ENCODE results near the gene RPSA. TPM values are rescaled to one million over a fixed set of nuclear protein-coding genes. Genes with fewer than 3 reads are reported as not detected.

The RPSA gene
- total and polyA plus RNA-seq, 4 donors: 657 to 1,968 (median 1,258) TPM

DNA sequence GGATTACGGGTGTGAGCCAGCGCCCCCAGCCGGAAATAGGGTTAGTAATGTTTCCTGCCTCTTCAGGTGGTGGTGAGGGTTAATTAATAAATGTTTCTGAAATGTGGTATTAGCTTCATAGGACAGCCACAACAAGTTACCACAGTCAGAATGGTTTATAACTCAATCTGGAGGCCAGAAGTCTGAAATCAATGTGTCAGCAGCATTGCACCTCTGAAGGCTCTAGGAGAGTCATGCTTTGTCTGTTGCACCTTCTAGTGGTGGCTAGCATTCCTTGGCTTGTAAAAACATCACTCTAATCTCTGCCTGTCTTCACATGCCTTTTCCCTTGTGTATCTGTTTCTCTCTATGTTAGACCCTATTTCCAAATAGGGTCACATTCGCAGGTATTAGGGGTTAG lies 7.8 kb upstream of the RPSA start:
- DNase-seq: no peak
- TF ChIP-seq, protein P1, sequence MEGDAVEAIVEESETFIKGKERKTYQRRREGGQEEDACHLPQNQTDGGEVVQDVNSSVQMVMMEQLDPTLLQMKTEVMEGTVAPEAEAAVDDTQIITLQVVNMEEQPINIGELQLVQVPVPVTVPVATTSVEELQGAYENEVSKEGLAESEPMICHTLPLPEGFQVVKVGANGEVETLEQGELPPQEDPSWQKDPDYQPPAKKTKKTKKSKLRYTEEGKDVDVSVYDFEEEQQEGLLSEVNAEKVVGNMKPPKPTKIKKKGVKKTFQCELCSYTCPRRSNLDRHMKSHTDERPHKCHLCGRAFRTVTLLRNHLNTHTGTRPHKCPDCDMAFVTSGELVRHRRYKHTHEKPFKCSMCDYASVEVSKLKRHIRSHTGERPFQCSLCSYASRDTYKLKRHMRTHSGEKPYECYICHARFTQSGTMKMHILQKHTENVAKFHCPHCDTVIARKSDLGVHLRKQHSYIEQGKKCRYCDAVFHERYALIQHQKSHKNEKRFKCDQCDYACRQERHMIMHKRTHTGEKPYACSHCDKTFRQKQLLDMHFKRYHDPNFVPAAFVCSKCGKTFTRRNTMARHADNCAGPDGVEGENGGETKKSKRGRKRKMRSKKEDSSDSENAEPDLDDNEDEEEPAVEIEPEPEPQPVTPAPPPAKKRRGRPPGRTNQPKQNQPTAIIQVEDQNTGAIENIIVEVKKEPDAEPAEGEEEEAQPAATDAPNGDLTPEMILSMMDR (IDR thresholded peaks at IDR 0.05; ENCODE audit: control extremely low read depth, extremely low read depth): no peak
- H3K9me3 ChIP-seq (ENCODE audit: control insufficient read depth in 4 of 4, insufficient read depth in 3 of 4, low read length in 3 of 4): no peaks in the 10 kb centered on the region
- no peak overlapping the region for H3K4me3 ChIP-seq
- H3K27ac ChIP-seq (ENCODE audit: low read depth in 1 of 2, low read length in 1 of 2): no peak overlapping the region
- no peak for ATAC-seq (ENCODE audit: insufficient read depth, low FRiP score)
- WGBS, 2 donors: 72 to 92% methylated on average over 4 of the region's 4 CpGs
- no peak overlapping the region for H3K9ac ChIP-seq (ENCODE audit: insufficient read depth in 1 of 2, low read length in 2 of 2)
- no peaks in the 10 kb centered on the region for H3K4me1 ChIP-seq (ENCODE audit: control insufficient read depth in 5 of 5, insufficient read depth in 5 of 5, low read length in 5 of 5)
- peaks cover 3 to 21% (median 17%) of the 10 kb centered on the region in 4 donors for H3K36me3 ChIP-seq (ENCODE audit: control insufficient read depth in 4 of 4, insufficient read depth in 4 of 4, low read length in 4 of 4)
- H3K27me3 ChIP-seq (ENCODE audit: control insufficient read depth in 3 of 3, insufficient read depth in 3 of 3, low read length in 2 of 3): no peaks in the 10 kb centered on the region

DNA sequence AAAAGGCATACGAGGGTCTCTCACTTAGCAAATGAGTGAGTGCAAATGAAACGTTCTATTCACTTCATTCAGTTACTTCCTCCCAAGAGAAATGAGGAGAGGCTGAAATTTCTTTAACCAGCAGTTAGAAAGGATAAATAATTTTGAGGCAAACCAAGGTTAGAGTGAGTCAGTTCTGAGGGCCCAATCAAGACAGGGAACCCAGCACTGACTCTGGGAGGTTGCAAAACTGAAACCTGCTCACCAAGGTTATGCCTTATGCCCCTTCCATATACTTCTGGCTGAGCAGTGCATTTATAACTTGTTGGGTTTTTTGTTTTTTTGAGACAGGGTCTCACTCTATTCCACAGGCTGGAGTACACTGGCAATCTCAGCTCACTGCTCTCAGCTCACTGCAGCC lies 4.5 kb upstream of the RPSA start:
- H3K27me3 ChIP-seq (ENCODE audit: control insufficient read depth in 3 of 3, insufficient read depth in 3 of 3, low read length in 2 of 3): no peaks in the 10 kb centered on the region
- 64 to 68% methylated on average over 2 of the region's 2 CpGs for WGBS, 2 donors
- H3K27ac ChIP-seq (ENCODE audit: low read depth in 1 of 2, low read length in 1 of 2): no peak overlapping the region
- H3K4me3 ChIP-seq: no peak overlapping the region
- TF ChIP-seq, protein P1 (IDR thresholded peaks at IDR 0.05; ENCODE audit: control extremely low read depth, extremely low read depth): no peak
- no peak for ATAC-seq (ENCODE audit: insufficient read depth, low FRiP score)
- H3K4me1 ChIP-seq (ENCODE audit: control insufficient read depth in 5 of 5, insufficient read depth in 5 of 5, low read length in 5 of 5): peaks cover 0 to 5% (median 0%) of the 10 kb centered on the region in 5 donors
- no peak for DNase-seq
- peaks cover 0 to 9% (median 8%) of the 10 kb centered on the region in 4 donors for H3K36me3 ChIP-seq (ENCODE audit: control insufficient read depth in 4 of 4, insufficient read depth in 4 of 4, low read length in 4 of 4)
- no peak overlapping the region for H3K9ac ChIP-seq (ENCODE audit: insufficient read depth in 1 of 2, low read length in 2 of 2)
- no peaks in the 10 kb centered on the region for H3K9me3 ChIP-seq (ENCODE audit: control insufficient read depth in 4 of 4, insufficient read depth in 3 of 4, low read length in 3 of 4)

- Histone ChIP-seq H3K36me3 (ENCODE audit: control insufficient read depth in 4 of 4, insufficient read depth in 4 of 4, low read length in 4 of 4) (peaks cover 7 to 20% (median 10%) of the 10 kb centered on the region in 4 donors), H3K4me1 (ENCODE audit: control insufficient read depth in 5 of 5, insufficient read depth in 5 of 5, low read length in 5 of 5) (peaks cover 0 to 17% (median 7%) of the 10 kb centered on the region in 5 donors), H3K27me3 (ENCODE audit: control insufficient read depth in 3 of 3, insufficient read depth in 3 of 3, low read length in 2 of 3) (no peaks in the 10 kb centered on the region), H3K27ac (ENCODE audit: low read depth in 1 of 2, low read length in 1 of 2) (no peak overlapping the region), H3K4me3 (no peak overlapping the region), H3K9me3 (ENCODE audit: control insufficient read depth in 4 of 4, insufficient read depth in 3 of 4, low read length in 3 of 4) (no peaks in the 10 kb centered on the region), H3K9ac (ENCODE audit: insufficient read depth in 1 of 2, low read length in 2 of 2) (no peak overlapping the region)
- 81 to 89% methylated on average over 15 of the region's 15 CpGs for WGBS, 2 donors
- DNase-seq (no peak), ATAC-seq (ENCODE audit: insufficient read depth, low FRiP score) (no peak)
- TF ChIP-seq, protein P1 (IDR thresholded peaks at IDR 0.05; ENCODE audit: control extremely low read depth, extremely low read depth): no peak
Observed at GRCh38 chr3:39404943-39405686, 1.4 kb upstream of the RPSA start.
